ENCODE results near the gene MUC13. TPM values are rescaled to one million over a fixed set of nuclear protein-coding genes. Genes with fewer than 3 reads are reported as not detected.

MUC13 gene
- total and polyA plus RNA-seq, 9 of the 15 experiments (the other 6 are each of a cell fraction or from before 2014, with no cell fraction given): 0.09 TPM; not detected in 8

DNA sequence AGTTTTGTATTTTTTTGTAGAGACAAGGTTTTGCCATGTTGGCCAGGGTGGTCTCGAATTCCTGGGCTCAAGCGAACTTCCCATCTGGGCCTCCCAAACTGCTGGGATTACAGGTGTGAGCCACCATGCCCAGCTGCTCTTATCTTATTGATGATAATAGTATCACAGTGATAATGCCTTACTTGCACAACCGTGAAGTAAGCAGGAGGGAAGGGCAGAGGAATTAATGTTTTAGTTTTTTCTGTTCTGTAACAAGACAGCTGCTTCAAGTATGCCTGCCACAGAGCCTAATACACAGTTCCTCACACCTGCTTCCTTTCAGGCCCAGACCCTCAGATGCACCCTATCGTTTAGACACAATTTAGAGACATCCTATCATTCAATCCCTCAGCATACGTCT is 26.1 kb upstream of the MUC13 start:
- POLR2A ChIA-PET: no interaction called here
- CTCF ChIA-PET (ENCODE audit: low intra/inter-chr PET ratio): no interaction called here
- intact Hi-C loops (cut with micrococcal nuclease): no loop called here

More for the DNA sequence above, 26.1 kb upstream of the MUC13 start:
- TF ChIP-seq ZNF134 (CRISPR knock-in tag; conservative IDR thresholded peaks at IDR 0.05): no peak
- no peak for TF ChIP-seq ZNF639 (CRISPR knock-in tag; conservative IDR thresholded peaks at IDR 0.05 in 1 of 2, IDR thresholded peaks at IDR 0.05 in 1 of 2)
- no peak for TF ChIP-seq ZNF384 (IDR thresholded peaks at IDR 0.05; ENCODE audit: low read depth, low read length)
- TF ChIP-seq ZNF146 (CRISPR knock-in tag; IDR thresholded peaks at IDR 0.05; ENCODE audit: unreplicated experiment): no peak
- TF ChIP-seq AFF1 (IDR thresholded peaks at IDR 0.05; ENCODE audit: low read depth in 1 of 2, partially characterized antibody in 2 of 2): no peak
- TF ChIP-seq CHAMP1 (IDR thresholded peaks at IDR 0.05): no peak
- TF ChIP-seq, protein P1, sequence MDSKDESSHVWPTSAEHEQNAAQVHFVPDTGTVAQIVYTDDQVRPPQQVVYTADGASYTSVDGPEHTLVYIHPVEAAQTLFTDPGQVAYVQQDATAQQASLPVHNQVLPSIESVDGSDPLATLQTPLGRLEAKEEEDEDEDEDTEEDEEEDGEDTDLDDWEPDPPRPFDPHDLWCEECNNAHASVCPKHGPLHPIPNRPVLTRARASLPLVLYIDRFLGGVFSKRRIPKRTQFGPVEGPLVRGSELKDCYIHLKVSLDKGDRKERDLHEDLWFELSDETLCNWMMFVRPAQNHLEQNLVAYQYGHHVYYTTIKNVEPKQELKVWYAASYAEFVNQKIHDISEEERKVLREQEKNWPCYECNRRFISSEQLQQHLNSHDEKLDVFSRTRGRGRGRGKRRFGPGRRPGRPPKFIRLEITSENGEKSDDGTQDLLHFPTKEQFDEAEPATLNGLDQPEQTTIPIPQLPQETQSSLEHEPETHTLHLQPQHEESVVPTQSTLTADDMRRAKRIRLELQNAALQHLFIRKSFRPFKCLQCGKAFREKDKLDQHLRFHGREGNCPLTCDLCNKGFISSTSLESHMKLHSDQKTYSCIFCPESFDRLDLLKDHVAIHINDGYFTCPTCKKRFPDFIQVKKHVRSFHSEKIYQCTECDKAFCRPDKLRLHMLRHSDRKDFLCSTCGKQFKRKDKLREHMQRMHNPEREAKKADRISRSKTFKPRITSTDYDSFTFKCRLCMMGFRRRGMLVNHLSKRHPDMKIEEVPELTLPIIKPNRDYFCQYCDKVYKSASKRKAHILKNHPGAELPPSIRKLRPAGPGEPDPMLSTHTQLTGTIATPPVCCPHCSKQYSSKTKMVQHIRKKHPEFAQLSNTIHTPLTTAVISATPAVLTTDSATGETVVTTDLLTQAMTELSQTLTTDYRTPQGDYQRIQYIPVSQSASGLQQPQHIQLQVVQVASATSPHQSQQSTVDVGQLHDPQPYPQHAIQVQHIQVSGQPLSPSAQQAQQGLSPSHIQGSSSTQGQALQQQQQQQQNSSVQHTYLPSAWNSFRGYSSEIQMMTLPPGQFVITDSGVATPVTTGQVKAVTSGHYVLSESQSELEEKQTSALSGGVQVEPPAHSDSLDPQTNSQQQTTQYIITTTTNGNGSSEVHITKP (IDR thresholded peaks at IDR 0.05; ENCODE audit: partially characterized antibody): no peak
- TF ChIP-seq CHD2 (IDR thresholded peaks at IDR 0.05; ENCODE audit: low read depth, low read length): no peak
- no peaks in the 10 kb centered on the region; a peak in 1 of 5 replicates for H3K27me3 ChIP-seq (ENCODE audit: control insufficient read depth in 2 of 2, insufficient read depth in 2 of 2, low read length in 2 of 2)
- no peak overlapping the region for H3K9ac ChIP-seq (ENCODE audit: insufficient read depth in 1 of 2, low read depth in 2 of 2, low read length in 2 of 2)
- H2AFZ ChIP-seq (ENCODE audit: low read depth, low read length): no peak overlapping the region
- no peak for ATAC-seq
- FAIRE-seq: no peak
- 0% methylated on average over 5 of the region's 5 CpGs for WGBS (ENCODE audit: insufficient coverage, low coverage, missing lambda C conversion rate)
- H3K9me1 ChIP-seq (ENCODE audit: control insufficient read depth, insufficient read depth, low read length): no peaks in the 10 kb centered on the region
- H3K79me2 ChIP-seq (ENCODE audit: control insufficient read depth, insufficient read depth, low read length): no peaks in the 10 kb centered on the region
- H3K4me3 ChIP-seq: no peak overlapping the region
- no peaks in the 10 kb centered on the region for H3K9me3 ChIP-seq (replicated peaks; ENCODE audit: control insufficient read depth, insufficient read depth, low read depth, low read length)
- H3K36me3 ChIP-seq (ENCODE audit: control insufficient read depth, insufficient read depth, low read length): no peaks in the 10 kb centered on the region
- H3K4me1 ChIP-seq (replicated peaks in 1 of 2; ENCODE audit: control insufficient read depth in 2 of 2, insufficient read depth in 2 of 2, low read length in 2 of 2): no peaks in the 10 kb centered on the region
- BruUV-seq (replicated peaks): no TSS peak
- no peak overlapping the region for H3K27ac ChIP-seq (ENCODE audit: extremely low read depth, low read depth, low read length)
- no peaks in the 10 kb centered on the region for H4K20me1 ChIP-seq (replicated peaks; ENCODE audit: control insufficient read depth, insufficient read depth, low read length)
- DNase-seq (ENCODE audit: extremely low read depth in 1 of 4, low spot score in 3 of 4): no peak
- in situ Hi-C loops (cut with MboI): no loop called here
- no peak overlapping the region for H3K4me2 ChIP-seq (ENCODE audit: insufficient read depth, low read length)

Measured in K562 (cell line).